Immature natural killer cell (primary cell): ENCODE data around the gene MKRN1. TPM values are rescaled to one million over a fixed set of nuclear protein-coding genes. Genes with fewer than 3 reads are reported as not detected.
"Not testable (repeated sequence)": the region's sequence is repeated elsewhere in the genome, so short reads cannot be mapped to it uniquely, and the experiment has no call there.

Experiments
- DNase-seq, 3 donors: peaks; one replicate each; pipeline ENCODE4 v3.0.0; 2022; ENCODE audit warnings: mixed read lengths in 1 of 3
- H3K27ac Mint-ChIP-seq, 6 donors: one replicate each; pipeline ENCODE4 v1.8.0; 2020; ENCODE audit warnings: mixed read lengths in 6 of 6, mild to moderate bottlenecking in 5 of 6, inconsistent platforms in 4 of 6, moderate library complexity in 3 of 6
- H3K27me3 Mint-ChIP-seq, 3 donors: one replicate each; pipeline ENCODE4 v1.8.0; 2020 to 2021; ENCODE audit warnings: low read depth in 3 of 3, mild to moderate bottlenecking in 3 of 3, mixed read lengths in 3 of 3, moderate library complexity in 3 of 3, inconsistent platforms in 1 of 3
- H3K36me3 Mint-ChIP-seq, 3 donors: one replicate each; pipeline ENCODE4 v1.8.0; 2020; ENCODE audit warnings: mixed read lengths in 3 of 3, inconsistent platforms in 2 of 3, mild to moderate bottlenecking in 2 of 3
- H3K4me1 Mint-ChIP-seq, 2 donors: one replicate each; pipeline ENCODE4 v1.8.0; 2020; ENCODE audit warnings: inconsistent platforms in 2 of 2, mild to moderate bottlenecking in 2 of 2, mixed read lengths in 2 of 2, moderate library complexity in 1 of 2
- H3K4me3 Mint-ChIP-seq, 5 donors: one replicate each; pipeline ENCODE4 v1.8.0; 2020; ENCODE audit warnings: mild to moderate bottlenecking in 5 of 5, mixed read lengths in 5 of 5, inconsistent platforms in 3 of 5, moderate library complexity in 3 of 5
- H3K9me3 Mint-ChIP-seq, 6 donors: one replicate each; pipeline ENCODE4 v1.8.0; 2020; ENCODE audit warnings: mild to moderate bottlenecking in 6 of 6, mixed read lengths in 6 of 6, inconsistent platforms in 4 of 6, moderate library complexity in 3 of 6
- polyA plus RNA-seq, 3 donors: library from polyadenylated mRNA; unstranded; fragments of 300-500 nt; fragmentation: Illumina TruSeq; gene quantifications; one replicate each; pipeline ENCODE4 v1.2.3, GENCODE V29; 2021

Gene MKRN1
- polyA plus RNA-seq, 3 donors from 2014 or later = 86.5 to 163 (median 135) TPM

GRCh38 chr7:140441519-140441918 lies 37.8 kb downstream of the MKRN1 start:
- peaks cover 0 to 3% (median 2%) of the 10 kb centered on the region in 3 donors for H3K27me3 Mint-ChIP-seq
- H3K27ac Mint-ChIP-seq = no peak overlapping the region
- H3K4me1 Mint-ChIP-seq = no peaks in the 10 kb centered on the region
- DNase-seq = no peak
- no peak overlapping the region for H3K4me3 Mint-ChIP-seq
- H3K36me3 Mint-ChIP-seq = no peaks in the 10 kb centered on the region
- H3K9me3 Mint-ChIP-seq = no peaks in the 10 kb centered on the region

DNA sequence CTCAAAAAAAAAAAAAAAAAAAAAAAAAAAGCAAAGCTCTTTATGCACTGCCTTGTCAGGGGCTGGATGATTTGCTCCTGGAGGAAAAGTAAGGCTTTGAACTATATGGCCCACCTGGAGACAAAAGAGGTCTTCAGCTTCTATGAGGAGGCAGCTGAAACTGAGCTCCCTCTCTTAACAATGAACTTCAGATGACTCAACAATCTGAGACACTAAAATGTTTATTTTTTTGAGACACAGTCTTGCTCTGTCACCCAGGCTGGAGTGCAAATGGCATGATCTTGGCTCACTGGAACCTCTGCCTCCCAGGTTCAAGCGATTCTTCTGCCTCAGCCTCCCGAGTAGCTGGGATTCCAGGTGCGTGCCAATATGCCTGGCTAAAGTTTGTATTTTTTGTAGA lies 38.7 kb downstream of the MKRN1 start:
- no peaks in the 10 kb centered on the region for H3K36me3 Mint-ChIP-seq

DNA sequence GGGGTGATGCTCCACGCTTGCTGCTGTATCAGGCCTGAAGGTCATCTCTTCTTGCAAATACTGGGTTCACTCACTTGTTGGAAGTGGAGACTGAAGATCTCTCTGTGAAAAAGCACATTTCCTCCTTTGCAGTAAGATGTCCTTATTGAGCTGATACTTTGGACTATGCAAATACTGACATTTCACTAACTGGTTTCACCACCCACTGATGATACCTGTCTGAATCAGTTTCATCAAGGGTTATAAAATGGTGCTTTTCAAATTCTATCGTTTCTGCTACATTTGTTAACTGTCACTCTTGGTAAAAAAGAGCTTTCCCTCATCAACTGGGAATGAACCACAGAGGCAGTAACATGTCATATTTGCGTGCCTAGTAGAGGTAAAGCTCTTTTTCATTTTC lies 39.9 kb downstream of the MKRN1 start:
- Mint-ChIP-seq H3K4me1 (no peaks in the 10 kb centered on the region), H3K27me3 (peaks cover 0 to 3% (median 2%) of the 10 kb centered on the region in 3 donors), H3K9me3 (no peaks in the 10 kb centered on the region), H3K4me3 (no peak overlapping the region), H3K36me3 (no peaks in the 10 kb centered on the region), H3K27ac (no peak overlapping the region)
- DNase-seq = no peak

More for the DNA sequence above, 38.7 kb downstream of the MKRN1 start:
- Mint-ChIP-seq H3K9me3 (no peaks in the 10 kb centered on the region), H3K4me1 (no peaks in the 10 kb centered on the region), H3K27me3 (peaks cover 0 to 3% (median 2%) of the 10 kb centered on the region in 3 donors), H3K27ac (no peak overlapping the region), H3K4me3 (no peak overlapping the region)
- no peak for DNase-seq

DNA sequence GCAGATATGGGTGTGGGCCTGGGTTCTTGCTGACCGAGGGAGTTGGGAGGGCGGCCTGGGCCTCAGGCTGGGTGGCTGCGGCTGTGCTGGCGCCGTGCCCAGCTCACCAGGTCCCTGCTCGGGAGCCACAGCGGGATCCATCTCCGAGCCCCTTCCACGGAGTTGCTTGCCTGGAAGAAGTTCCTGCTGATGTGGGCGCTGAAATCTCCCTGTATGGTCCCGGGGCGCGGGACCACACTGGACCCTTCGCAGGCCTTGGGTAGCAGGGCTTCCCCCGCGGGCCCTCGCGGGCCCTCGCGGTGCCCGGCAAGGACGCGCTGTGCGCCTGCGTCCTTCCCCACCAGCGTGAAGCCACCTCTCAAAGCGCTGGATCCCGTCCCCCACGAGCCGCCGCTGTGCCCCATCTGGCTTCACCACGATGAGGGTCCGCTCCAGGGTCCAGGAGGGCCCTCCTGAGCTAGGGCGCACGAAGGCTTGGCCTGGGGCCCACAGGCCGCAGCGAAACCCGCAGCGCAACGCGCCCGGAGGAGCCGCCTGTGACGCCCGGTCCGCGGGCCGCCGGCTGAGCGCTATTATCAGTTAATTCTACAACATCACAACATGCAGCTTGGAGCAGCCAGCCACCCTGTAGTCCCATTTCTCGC lies 43.9 kb downstream of the MKRN1 start:
- Mint-ChIP-seq H3K9me3 (no peaks in the 10 kb centered on the region), H3K27ac (no peak overlapping the region), H3K27me3 (no peaks in the 10 kb centered on the region), H3K4me3 (no peak overlapping the region), H3K4me1 (no peaks in the 10 kb centered on the region), H3K36me3 (no peaks in the 10 kb centered on the region)
- DNase-seq = no peak

DNA sequence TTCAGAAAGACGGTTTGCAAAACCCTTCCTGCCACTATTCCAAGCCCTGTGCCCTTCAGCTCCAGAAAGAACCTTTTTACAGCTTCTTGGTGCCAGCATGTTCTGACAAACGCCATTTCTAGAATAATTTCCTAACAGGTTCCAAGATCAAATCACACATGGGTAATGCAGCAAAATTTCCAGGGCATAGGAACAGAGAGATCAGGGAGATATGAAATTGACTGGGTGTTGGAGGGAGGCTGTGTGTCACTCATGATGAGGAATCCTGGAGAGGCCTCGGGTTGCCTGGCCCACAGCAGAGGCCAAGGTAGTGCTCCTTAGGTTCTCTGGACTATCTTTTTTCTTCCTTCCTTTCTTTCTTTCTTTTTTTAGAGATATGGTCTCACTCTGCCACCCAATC lies 45.9 kb downstream of the MKRN1 start:
- no peaks in the 10 kb centered on the region for H3K36me3 Mint-ChIP-seq
- no peaks in the 10 kb centered on the region for H3K9me3 Mint-ChIP-seq
- no peak overlapping the region for H3K27ac Mint-ChIP-seq
- H3K4me1 Mint-ChIP-seq = no peaks in the 10 kb centered on the region
- no peak overlapping the region for H3K4me3 Mint-ChIP-seq
- no peak for DNase-seq
- no peaks in the 10 kb centered on the region for H3K27me3 Mint-ChIP-seq

- Mint-ChIP-seq H3K9me3 (no peaks in the 10 kb centered on the region), H3K36me3 (peaks cover 6 to 11% (median 8%) of the 10 kb centered on the region in 3 donors), H3K4me3 (no peak overlapping the region), H3K27me3 (peaks cover 0 to 2% (median 0%) of the 10 kb centered on the region in 3 donors), H3K27ac (no peak overlapping the region), H3K4me1 (no peaks in the 10 kb centered on the region)
- no peak for DNase-seq
Measured at GRCh38 chr7:140426130-140426529, 53.2 kb downstream of the MKRN1 start.

GRCh38 chr7:140425718-140426117 lies 53.6 kb downstream of the MKRN1 start:
- H3K9me3 Mint-ChIP-seq = no peaks in the 10 kb centered on the region
- peaks cover 6 to 11% (median 8%) of the 10 kb centered on the region in 3 donors for H3K36me3 Mint-ChIP-seq
- H3K4me3 Mint-ChIP-seq = no peak overlapping the region
- no peaks in the 10 kb centered on the region for H3K4me1 Mint-ChIP-seq
- peaks cover 0 to 2% (median 0%) of the 10 kb centered on the region in 3 donors for H3K27me3 Mint-ChIP-seq
- no peak overlapping the region for H3K27ac Mint-ChIP-seq
- no peak for DNase-seq

- peaks cover 6 to 11% (median 8%) of the 10 kb centered on the region in 3 donors for H3K36me3 Mint-ChIP-seq
- H3K4me1 Mint-ChIP-seq = peaks cover 0 to 11% of the 10 kb centered on the region in 2 donors
- peaks cover 0 to 2% (median 0%) of the 10 kb centered on the region in 3 donors for H3K27me3 Mint-ChIP-seq
- no peak overlapping the region for H3K4me3 Mint-ChIP-seq
- no peak overlapping the region for H3K27ac Mint-ChIP-seq
- H3K9me3 Mint-ChIP-seq = no peaks in the 10 kb centered on the region
- no peak for DNase-seq
Measured at GRCh38 chr7:140423501-140423900, 55.8 kb downstream of the MKRN1 start.

- Mint-ChIP-seq H3K27ac (no peak overlapping the region), H3K4me1 (peaks cover 0 to 11% of the 10 kb centered on the region in 2 donors), H3K4me3 (no peak overlapping the region), H3K36me3 (peaks cover 6 to 8% (median 8%) of the 10 kb centered on the region in 3 donors), H3K27me3 (peaks cover 0 to 2% (median 0%) of the 10 kb centered on the region in 3 donors), H3K9me3 (no peaks in the 10 kb centered on the region)
- DNase-seq = no peak
Measured at GRCh38 chr7:140421521-140421920, 57.8 kb downstream of the MKRN1 start.

DNA sequence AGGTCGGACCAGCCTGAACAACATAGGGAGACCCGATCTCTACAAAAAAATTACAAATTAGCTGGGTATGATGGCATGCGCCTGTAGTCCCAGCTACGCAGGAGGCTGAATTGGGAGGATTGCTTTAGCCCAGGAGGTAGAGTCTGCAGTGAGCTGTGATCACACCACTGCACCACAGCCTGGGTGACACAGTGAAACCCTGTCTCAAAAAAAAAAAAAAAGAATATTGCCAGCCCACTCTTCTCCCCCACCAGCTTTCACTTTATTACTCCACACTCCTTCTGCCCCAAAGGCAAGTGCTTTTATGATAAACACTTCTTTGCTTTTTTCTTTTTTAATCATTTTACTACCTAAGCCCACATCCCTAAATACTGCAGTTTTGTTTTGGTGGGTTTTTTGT lies 60.7 kb downstream of the MKRN1 start:
- no peak overlapping the region for H3K4me3 Mint-ChIP-seq
- H3K36me3 Mint-ChIP-seq = peaks cover 7 to 11% (median 8%) of the 10 kb centered on the region in 3 donors
- peaks cover 0 to 11% of the 10 kb centered on the region in 2 donors for H3K4me1 Mint-ChIP-seq
- no peaks in the 10 kb centered on the region for H3K27me3 Mint-ChIP-seq
- no peak overlapping the region for H3K27ac Mint-ChIP-seq
- no peaks in the 10 kb centered on the region for H3K9me3 Mint-ChIP-seq
- DNase-seq = peak in 1 of 3 donors; percentile 9

GRCh38 chr7:140418156-140418472 lies 61.2 kb downstream of the MKRN1 start:
- not testable (repeated sequence) for H3K4me3 Mint-ChIP-seq

GRCh38 chr7:140417456-140418155 lies 61.7 kb downstream of the MKRN1 start:
- Mint-ChIP-seq H3K27ac (no peak overlapping the region), H3K27me3 (no peaks in the 10 kb centered on the region), H3K36me3 (peaks cover 7 to 15% (median 9%) of the 10 kb centered on the region in 3 donors), H3K4me1 (peaks cover 0 to 11% of the 10 kb centered on the region in 2 donors), H3K4me3 (no peak overlapping the region), H3K9me3 (no peaks in the 10 kb centered on the region)
- no peak for DNase-seq

More at GRCh38 chr7:140418156-140418472, 61.2 kb downstream of the MKRN1 start:
- H3K27me3 Mint-ChIP-seq, H3K9me3 Mint-ChIP-seq, H3K27ac Mint-ChIP-seq, DNase-seq: not testable (repeated sequence)
- Mint-ChIP-seq H3K4me1 (peaks cover 0 to 11% of the 10 kb centered on the region in 2 donors), H3K36me3 (peaks cover 7 to 13% (median 8%) of the 10 kb centered on the region in 3 donors)

DNA sequence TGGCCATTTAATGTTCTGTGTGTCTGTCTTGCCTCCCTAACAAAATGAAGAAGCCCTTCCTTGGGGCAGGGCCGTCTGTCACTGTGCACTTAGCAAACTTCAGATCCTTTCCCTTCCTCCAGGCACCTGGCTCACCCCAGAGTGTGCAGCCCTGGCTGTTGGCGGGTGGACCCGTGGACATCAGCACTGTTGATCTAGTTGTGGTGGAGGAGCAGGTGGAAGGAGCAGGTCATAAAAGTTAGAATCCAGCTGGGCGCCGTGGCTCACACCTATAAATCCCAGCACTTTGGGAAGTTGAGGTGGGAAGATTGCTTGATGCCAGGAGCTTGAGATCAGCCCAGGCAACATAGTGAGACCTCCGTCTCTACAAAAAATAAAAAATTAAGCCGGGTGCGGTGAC lies 62.7 kb downstream of the MKRN1 start:
- Mint-ChIP-seq H3K4me3 (no peak overlapping the region), H3K36me3 (peaks cover 7 to 19% (median 10%) of the 10 kb centered on the region in 3 donors), H3K9me3 (no peaks in the 10 kb centered on the region), H3K4me1 (peaks cover 0 to 11% of the 10 kb centered on the region in 2 donors), H3K27ac (no peak overlapping the region), H3K27me3 (no peaks in the 10 kb centered on the region)
- no peak for DNase-seq

- not testable (repeated sequence) for H3K27ac Mint-ChIP-seq, DNase-seq, H3K4me3 Mint-ChIP-seq, H3K27me3 Mint-ChIP-seq, H3K9me3 Mint-ChIP-seq
- Mint-ChIP-seq H3K4me1 (peaks cover 0 to 11% of the 10 kb centered on the region in 2 donors), H3K36me3 (peaks cover 7 to 24% (median 10%) of the 10 kb centered on the region in 3 donors)
Measured at GRCh38 chr7:140415816-140416215, 63.5 kb downstream of the MKRN1 start.
